ENCODE results near the gene C2CD2.
A peak's percentile ranks its signal among the peaks of the same experiment; 100 is the strongest.

The C2CD2 gene

GRCh38 chr21:41878831-41879189 lies 75.0 kb downstream of the C2CD2 start:
- H3K4me3 ChIP-seq (replicated peaks; ENCODE audit: low read depth, low read length), result peak overlapping the region; percentile 88
- DNase-seq (ENCODE audit: extremely low read depth, low read depth), result peak; percentile 30
- TF ChIP-seq, protein P1, sequence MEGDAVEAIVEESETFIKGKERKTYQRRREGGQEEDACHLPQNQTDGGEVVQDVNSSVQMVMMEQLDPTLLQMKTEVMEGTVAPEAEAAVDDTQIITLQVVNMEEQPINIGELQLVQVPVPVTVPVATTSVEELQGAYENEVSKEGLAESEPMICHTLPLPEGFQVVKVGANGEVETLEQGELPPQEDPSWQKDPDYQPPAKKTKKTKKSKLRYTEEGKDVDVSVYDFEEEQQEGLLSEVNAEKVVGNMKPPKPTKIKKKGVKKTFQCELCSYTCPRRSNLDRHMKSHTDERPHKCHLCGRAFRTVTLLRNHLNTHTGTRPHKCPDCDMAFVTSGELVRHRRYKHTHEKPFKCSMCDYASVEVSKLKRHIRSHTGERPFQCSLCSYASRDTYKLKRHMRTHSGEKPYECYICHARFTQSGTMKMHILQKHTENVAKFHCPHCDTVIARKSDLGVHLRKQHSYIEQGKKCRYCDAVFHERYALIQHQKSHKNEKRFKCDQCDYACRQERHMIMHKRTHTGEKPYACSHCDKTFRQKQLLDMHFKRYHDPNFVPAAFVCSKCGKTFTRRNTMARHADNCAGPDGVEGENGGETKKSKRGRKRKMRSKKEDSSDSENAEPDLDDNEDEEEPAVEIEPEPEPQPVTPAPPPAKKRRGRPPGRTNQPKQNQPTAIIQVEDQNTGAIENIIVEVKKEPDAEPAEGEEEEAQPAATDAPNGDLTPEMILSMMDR (IDR thresholded peaks at IDR 0.05; ENCODE audit: low read depth, low read length, missing control alignments), result no peak

DNA sequence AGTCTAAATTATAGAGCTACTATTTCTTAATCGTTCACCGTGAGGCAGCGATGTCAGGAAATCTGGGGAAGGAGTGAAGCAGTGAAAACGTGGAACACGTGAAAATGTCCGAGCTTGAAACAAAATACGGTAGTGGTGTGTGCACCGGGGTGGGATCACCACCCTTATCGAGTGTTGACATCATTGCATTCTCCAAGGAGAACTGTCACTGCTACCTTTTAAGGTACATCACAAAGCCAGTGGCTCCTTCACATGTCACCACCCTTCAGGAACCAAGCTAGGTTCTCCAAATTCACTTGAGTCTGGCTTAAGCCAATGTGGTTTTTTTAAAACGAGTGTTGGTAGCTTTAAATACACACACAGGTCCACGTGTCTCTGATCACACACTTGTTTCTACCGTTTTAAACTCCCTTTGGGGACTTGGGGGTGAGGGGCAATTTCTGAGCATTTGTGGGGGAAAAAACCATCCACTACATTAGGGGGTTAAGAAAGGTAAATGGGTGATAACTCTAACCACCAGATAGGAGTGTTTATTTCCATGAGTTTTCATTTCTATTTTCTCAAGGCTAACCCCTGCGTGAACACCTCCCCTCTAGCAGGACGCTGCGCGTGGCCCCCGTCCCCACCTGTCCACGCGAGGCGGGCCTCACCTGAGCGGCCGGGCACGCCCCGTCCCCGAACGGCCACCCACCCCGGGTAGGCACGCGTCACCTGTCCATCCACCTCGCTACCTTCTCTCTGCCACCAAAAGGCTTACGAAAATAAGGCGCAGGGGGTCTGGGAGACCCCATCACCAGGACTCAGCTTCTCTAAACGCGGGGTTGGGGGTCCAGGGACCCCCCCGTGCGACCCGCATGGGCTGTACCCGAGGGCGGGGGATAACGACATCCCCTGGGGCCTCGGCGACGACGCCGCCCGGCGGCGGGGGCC lies 75.7 kb downstream of the C2CD2 start:
- H3K4me3 ChIP-seq (replicated peaks; ENCODE audit: low read depth, low read length), result peak overlapping the region; percentile 88
- TF ChIP-seq, protein P1 (IDR thresholded peaks at IDR 0.05; ENCODE audit: low read depth, low read length, missing control alignments), result no peak
- DNase-seq (ENCODE audit: extremely low read depth, low read depth), result peak; percentile 31

GRCh38 chr21:41876928-41877652 lies 76.7 kb downstream of the C2CD2 start:
- TF ChIP-seq, protein P1 (IDR thresholded peaks at IDR 0.05; ENCODE audit: low read depth, low read length, missing control alignments), result no peak
- no peak for DNase-seq (ENCODE audit: extremely low read depth, low read depth)
- peak overlapping the region; percentile 88 for H3K4me3 ChIP-seq (replicated peaks; ENCODE audit: low read depth, low read length)

- TF ChIP-seq, protein P1 (IDR thresholded peaks at IDR 0.05; ENCODE audit: low read depth, low read length, missing control alignments), result no peak
- no peak overlapping the region for H3K4me3 ChIP-seq (replicated peaks; ENCODE audit: low read depth, low read length)
These were observed 77.4 kb downstream of the C2CD2 start for GRCh38 chr21:41876396-41876795.

GRCh38 chr21:41875086-41875485 lies 78.7 kb downstream of the C2CD2 start:
- DNase-seq (ENCODE audit: extremely low read depth, low read depth), result no peak
- TF ChIP-seq, protein P1 (IDR thresholded peaks at IDR 0.05; ENCODE audit: low read depth, low read length, missing control alignments), result no peak
- no peak overlapping the region for H3K4me3 ChIP-seq (replicated peaks; ENCODE audit: low read depth, low read length)

More at GRCh38 chr21:41876396-41876795, 77.4 kb downstream of the C2CD2 start:
- no peak for DNase-seq (ENCODE audit: extremely low read depth, low read depth)

GRCh38 chr21:41874611-41875010 lies 79.2 kb downstream of the C2CD2 start:
- no peak for DNase-seq (ENCODE audit: extremely low read depth, low read depth)
- TF ChIP-seq, protein P1 (IDR thresholded peaks at IDR 0.05; ENCODE audit: low read depth, low read length, missing control alignments), result no peak
- no peak overlapping the region for H3K4me3 ChIP-seq (replicated peaks; ENCODE audit: low read depth, low read length)

Data from HFF-Myc (cell line).